Naive thymus-derived CD8-positive, alpha-beta T cell (primary cell): ENCODE data around the gene CENPW. TPM values are rescaled to one million over a fixed set of nuclear protein-coding genes. Genes with fewer than 3 reads are reported as not detected.

Source experiments
- ATAC-seq, 2 donors: fragments of 150-1000 bp; cut with Tn5 transposase in 1 of 2; sonication (Bioruptor Pico), chemical (Tn5 transposase) in 1 of 2; 1 replicate in 1 of 2; 2 replicates in 1 of 2; pipeline ENCODE4 v1.10.0; 2021; ENCODE audit warnings: mild to moderate bottlenecking in 2 of 2, moderate library complexity in 2 of 2
- POLR2A ChIA-PET: fragments of 350-600 bp; sonication (Branson Sonifier 250); formaldehyde crosslinking; loops from one replicate; lab custom pipeline; 2021; ENCODE audit warnings: antibody characterized with exemption; lab: Charles Lee
- DNase-seq, 10 donors: peaks; one replicate each; pipeline versions ENCODE4 v3.0.0 to v3.0.0-alpha.2; 2020 to 2022
- H3K27ac Mint-ChIP-seq, 10 donors: one replicate each; pipeline ENCODE4 v1.8.0; 2020 to 2022; ENCODE audit warnings: mild to moderate bottlenecking in 10 of 10, mixed read lengths in 10 of 10, moderate library complexity in 4 of 10, inconsistent platforms in 1 of 10
- H3K27me3 Mint-ChIP-seq, 5 donors: one replicate each; pipeline ENCODE4 v1.8.0; 2021 to 2022; ENCODE audit warnings: mixed read lengths in 5 of 5
- H3K36me3 Mint-ChIP-seq, 3 donors: one replicate each; pipeline ENCODE4 v1.8.0; 2020 to 2022; ENCODE audit warnings: mixed read lengths in 3 of 3, mild to moderate bottlenecking in 2 of 3, inconsistent platforms in 1 of 3
- H3K4me1 Mint-ChIP-seq, 4 donors: one replicate each; pipeline ENCODE4 v1.8.0; 2021 to 2022; ENCODE audit warnings: mixed read lengths in 4 of 4
- H3K4me3 Mint-ChIP-seq, 10 donors: one replicate each; pipeline ENCODE4 v1.8.0; 2020 to 2022; ENCODE audit warnings: mild to moderate bottlenecking in 10 of 10, mixed read lengths in 10 of 10, moderate library complexity in 6 of 10, inconsistent platforms in 1 of 10
- H3K9me3 Mint-ChIP-seq, 9 donors: one replicate each; pipeline ENCODE4 v1.8.0; 2020 to 2022; ENCODE audit warnings: mixed read lengths in 9 of 9, mild to moderate bottlenecking in 3 of 9, inconsistent platforms in 1 of 9, moderate library complexity in 1 of 9
- polyA plus RNA-seq, 3 donors: library from polyadenylated mRNA; unstranded; fragments of 300-500 nt; fragmentation: Illumina TruSeq; gene quantifications; one replicate each; pipeline ENCODE4 v1.2.3, GENCODE V29; 2021
- total RNA-seq, 8 experiments: library from RNA in 2 of 8; stranded (reverse) in 2 of 8; gene quantifications; one replicate each; pipeline ENCODE4 v1.2.3 and lab custom pipeline; 2021 to 2026

CENPW gene
- 1 to 10 TPM in 1 of 2 experiments, not detected in 1; 1.1 TPM for total RNA-seq
- polyA plus RNA-seq = 1 to 10 TPM; 2.3 to 5.0 (median 2.9) TPM
- 0 to 7.4 (median 1.0) reads per million in 6 experiments for total RNA-seq (lab: John Stamatoyannopoulos, UW)

- no peaks in the 10 kb centered on the region for H3K27me3 Mint-ChIP-seq
- H3K4me3 Mint-ChIP-seq = no peak within 1 kb of the TSS
- H3K36me3 Mint-ChIP-seq = no peaks in the 10 kb centered on the region
- H3K4me1 Mint-ChIP-seq = peaks cover 0 to 11% (median 4%) of the 10 kb centered on the region in 4 donors
- POLR2A ChIA-PET = no interaction called here
- DNase-seq (peak; percentile 79 to 93 (median 83)), ATAC-seq (peak; percentile 88 to 94)
- no peaks in the 10 kb centered on the region for H3K9me3 Mint-ChIP-seq
- H3K27ac Mint-ChIP-seq = peak within 1 kb of the TSS in 2 of 10 donors; percentile 2 to 55
Measured at GRCh38 chr6:126339796-126340609, at the start of gene CENPW. CENPW (plus strand) TSS chr6:126340115; CDS start chr6:126340274, 159 bp downstream.

GRCh38 chr6:126293891-126294524 is 45.9 kb upstream of the CENPW start:
- DNase-seq = no peak

GRCh38 chr6:126300126-126300525 is 39.8 kb upstream of the CENPW start:
- POLR2A ChIA-PET = no interaction called here

More at GRCh38 chr6:126293891-126294524, 45.9 kb upstream of the CENPW start:
- no peak for ATAC-seq
- no peak overlapping the region for H3K4me3 Mint-ChIP-seq
- POLR2A ChIA-PET = no interaction called here
- no peaks in the 10 kb centered on the region for H3K9me3 Mint-ChIP-seq
- no peaks in the 10 kb centered on the region for H3K4me1 Mint-ChIP-seq
- H3K27me3 Mint-ChIP-seq = no peaks in the 10 kb centered on the region
- no peaks in the 10 kb centered on the region for H3K36me3 Mint-ChIP-seq
- H3K27ac Mint-ChIP-seq = no peak overlapping the region

GRCh38 chr6:126300735-126301134 is 39.2 kb upstream of the CENPW start:
- H3K36me3 Mint-ChIP-seq = no peaks in the 10 kb centered on the region
- peaks cover 4 to 9% (median 6%) of the 10 kb centered on the region in 4 donors for H3K4me1 Mint-ChIP-seq
- no peak overlapping the region for H3K27ac Mint-ChIP-seq
- H3K4me3 Mint-ChIP-seq = no peak overlapping the region
- no peaks in the 10 kb centered on the region for H3K9me3 Mint-ChIP-seq
- no peak for DNase-seq
- H3K27me3 Mint-ChIP-seq = no peaks in the 10 kb centered on the region
- ATAC-seq = no peak
- POLR2A ChIA-PET = no interaction called here

More at GRCh38 chr6:126300126-126300525, 39.8 kb upstream of the CENPW start:
- Mint-ChIP-seq H3K27me3 (no peaks in the 10 kb centered on the region), H3K36me3 (no peaks in the 10 kb centered on the region), H3K4me1 (peaks cover 4 to 9% (median 6%) of the 10 kb centered on the region in 4 donors), H3K4me3 (peak overlapping the region in 1 of 10 donors; percentile 0), H3K27ac (peak overlapping the region in 1 of 10 donors; percentile 1), H3K9me3 (no peaks in the 10 kb centered on the region)
- ATAC-seq = no peak
- no peak for DNase-seq

GRCh38 chr6:126302191-126302590 is 37.7 kb upstream of the CENPW start:
- POLR2A ChIA-PET = no interaction called here
- no peaks in the 10 kb centered on the region for H3K9me3 Mint-ChIP-seq
- ATAC-seq (no peak), DNase-seq (no peak)
- H3K27ac Mint-ChIP-seq = no peak overlapping the region
- H3K27me3 Mint-ChIP-seq = no peaks in the 10 kb centered on the region
- H3K4me1 Mint-ChIP-seq = peaks cover 4 to 9% (median 6%) of the 10 kb centered on the region in 4 donors
- no peak overlapping the region for H3K4me3 Mint-ChIP-seq
- H3K36me3 Mint-ChIP-seq = no peaks in the 10 kb centered on the region

- H3K4me1 Mint-ChIP-seq = no peaks in the 10 kb centered on the region
- no peaks in the 10 kb centered on the region for H3K9me3 Mint-ChIP-seq
- no peak overlapping the region for H3K4me3 Mint-ChIP-seq
- peaks cover 0 to under 1% (median 0%) of the 10 kb centered on the region in 5 donors for H3K27me3 Mint-ChIP-seq
- no peak for DNase-seq
- no peak for ATAC-seq
- H3K36me3 Mint-ChIP-seq = no peaks in the 10 kb centered on the region
- H3K27ac Mint-ChIP-seq = no peak overlapping the region
- POLR2A ChIA-PET = no interaction called here
Measured at GRCh38 chr6:126307849-126308248, 32.1 kb upstream of the CENPW start.

- DNase-seq = no peak
- no peak overlapping the region for H3K27ac Mint-ChIP-seq
- H3K9me3 Mint-ChIP-seq = no peaks in the 10 kb centered on the region
- ATAC-seq = no peak
- H3K27me3 Mint-ChIP-seq = peaks cover 0 to 4% (median 0%) of the 10 kb centered on the region in 5 donors
- no peak overlapping the region for H3K4me3 Mint-ChIP-seq
- POLR2A ChIA-PET = no interaction called here
- no peaks in the 10 kb centered on the region for H3K36me3 Mint-ChIP-seq
- H3K4me1 Mint-ChIP-seq = no peaks in the 10 kb centered on the region
Measured at GRCh38 chr6:126308362-126308761, 31.6 kb upstream of the CENPW start.

- DNase-seq = no peak
- H3K4me1 Mint-ChIP-seq = no peaks in the 10 kb centered on the region
- no peaks in the 10 kb centered on the region for H3K9me3 Mint-ChIP-seq
- H3K4me3 Mint-ChIP-seq = no peak overlapping the region
- no peaks in the 10 kb centered on the region for H3K36me3 Mint-ChIP-seq
- H3K27me3 Mint-ChIP-seq = peaks cover 0 to 9% (median 2%) of the 10 kb centered on the region in 5 donors
- POLR2A ChIA-PET = no interaction called here
- no peak for ATAC-seq
- no peak overlapping the region for H3K27ac Mint-ChIP-seq
Measured at GRCh38 chr6:126312013-126312665, 27.8 kb upstream of the CENPW start.

GRCh38 chr6:126313941-126314340 is 26.0 kb upstream of the CENPW start:
- no peaks in the 10 kb centered on the region for H3K4me1 Mint-ChIP-seq
- POLR2A ChIA-PET = no interaction called here
- ATAC-seq (no peak), DNase-seq (no peak)
- no peak overlapping the region for H3K27ac Mint-ChIP-seq
- H3K4me3 Mint-ChIP-seq = no peak overlapping the region
- no peaks in the 10 kb centered on the region for H3K9me3 Mint-ChIP-seq
- H3K36me3 Mint-ChIP-seq = no peaks in the 10 kb centered on the region
- peaks cover 0 to 9% (median 2%) of the 10 kb centered on the region in 5 donors for H3K27me3 Mint-ChIP-seq

GRCh38 chr6:126318797-126319196 is 21.1 kb upstream of the CENPW start:
- Mint-ChIP-seq H3K27ac (no peak overlapping the region), H3K4me1 (no peaks in the 10 kb centered on the region), H3K36me3 (peaks cover 0 to 2% (median 0%) of the 10 kb centered on the region in 3 donors), H3K4me3 (no peak overlapping the region), H3K9me3 (no peaks in the 10 kb centered on the region), H3K27me3 (peaks cover 0 to 16% (median 7%) of the 10 kb centered on the region in 5 donors)
- no peak for ATAC-seq
- POLR2A ChIA-PET = no interaction called here
- DNase-seq = no peak

GRCh38 chr6:126333729-126334128 is 6.2 kb upstream of the CENPW start:
- Mint-ChIP-seq H3K4me1 (no peaks in the 10 kb centered on the region), H3K27me3 (no peaks in the 10 kb centered on the region), H3K27ac (no peak overlapping the region), H3K9me3 (peaks cover 0 to 4% (median 0%) of the 10 kb centered on the region in 9 donors), H3K36me3 (no peaks in the 10 kb centered on the region), H3K4me3 (no peak overlapping the region)
- ATAC-seq = no peak
- POLR2A ChIA-PET = no interaction called here
- no peak for DNase-seq

GRCh38 chr6:126335210-126335609 is 4.7 kb upstream of the CENPW start:
- H3K27ac Mint-ChIP-seq = no peak overlapping the region
- no peaks in the 10 kb centered on the region for H3K4me1 Mint-ChIP-seq
- no peaks in the 10 kb centered on the region for H3K27me3 Mint-ChIP-seq
- no peaks in the 10 kb centered on the region for H3K36me3 Mint-ChIP-seq
- H3K9me3 Mint-ChIP-seq = peaks cover 0 to 2% (median 0%) of the 10 kb centered on the region in 9 donors
- DNase-seq (no peak), ATAC-seq (no peak)
- no peak overlapping the region for H3K4me3 Mint-ChIP-seq
- POLR2A ChIA-PET = no interaction called here

GRCh38 chr6:126337323-126337722 is 2.6 kb upstream of the CENPW start:
- peaks cover 0 to 2% (median 0%) of the 10 kb centered on the region in 9 donors for H3K9me3 Mint-ChIP-seq
- DNase-seq = no peak
- POLR2A ChIA-PET = no interaction called here
- no peak overlapping the region for H3K4me3 Mint-ChIP-seq
- H3K27ac Mint-ChIP-seq = no peak overlapping the region
- peaks cover 0 to 11% (median 4%) of the 10 kb centered on the region in 4 donors for H3K4me1 Mint-ChIP-seq
- H3K36me3 Mint-ChIP-seq = no peaks in the 10 kb centered on the region
- no peak for ATAC-seq
- H3K27me3 Mint-ChIP-seq = no peaks in the 10 kb centered on the region
